ENCODE data around the gene TRIM26.

Gene TRIM26

DNA sequence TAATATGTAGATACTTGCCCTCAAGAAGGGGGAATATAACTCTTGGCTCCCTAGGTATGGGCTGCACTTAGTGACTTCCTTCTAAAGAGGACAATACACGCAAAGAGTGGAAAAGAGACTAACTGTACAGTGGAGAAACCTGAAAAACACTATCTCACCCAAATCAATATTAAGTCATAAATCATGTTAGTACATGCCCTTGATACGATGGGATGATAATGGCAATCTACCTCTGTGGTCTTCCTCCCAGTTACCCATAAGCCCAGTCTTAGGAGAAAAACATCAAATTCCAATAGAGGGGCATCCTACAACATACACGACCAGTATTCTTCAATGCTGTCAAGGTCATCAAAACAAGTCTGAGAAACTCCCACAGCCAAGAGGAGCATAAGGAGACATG, 1.3 kb downstream of the TRIM26 start:
- DNase-seq = no peak

GRCh38 chr6:30211306-30211705, 1.9 kb downstream of the TRIM26 start:
- no peak for DNase-seq

DNA sequence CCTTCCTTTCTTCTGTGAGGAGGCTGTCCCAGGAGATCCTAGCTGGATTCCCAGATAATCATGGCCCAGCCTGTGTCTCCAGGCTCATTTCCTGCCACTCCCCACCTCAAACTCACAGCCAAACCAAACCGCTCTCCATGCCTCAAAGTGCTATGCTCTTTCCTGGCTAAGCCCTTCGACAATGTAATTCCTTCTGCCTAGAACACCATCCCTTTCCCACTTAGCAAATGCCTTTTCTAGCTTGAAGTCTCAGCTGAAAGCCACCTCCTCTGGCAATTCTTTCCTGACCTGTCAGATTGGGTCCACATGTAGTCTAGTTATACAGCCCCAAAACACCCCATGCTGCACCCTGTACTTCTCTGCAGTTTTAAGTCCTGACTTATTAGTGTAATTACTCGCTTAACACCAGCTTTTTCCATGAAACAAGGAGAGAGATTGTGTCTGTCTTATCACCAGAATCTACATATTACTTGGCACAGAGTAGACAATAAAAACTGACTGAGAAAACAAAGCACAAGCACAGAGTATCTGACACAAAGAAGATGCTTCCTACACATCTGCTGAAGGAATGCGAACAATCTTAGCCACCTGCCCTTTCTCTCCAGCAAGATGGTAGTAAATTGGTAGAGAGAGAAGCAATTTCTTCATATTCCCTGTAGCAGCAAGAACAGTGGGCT, 5.4 kb downstream of the TRIM26 start:
- no peak for DNase-seq

DNA sequence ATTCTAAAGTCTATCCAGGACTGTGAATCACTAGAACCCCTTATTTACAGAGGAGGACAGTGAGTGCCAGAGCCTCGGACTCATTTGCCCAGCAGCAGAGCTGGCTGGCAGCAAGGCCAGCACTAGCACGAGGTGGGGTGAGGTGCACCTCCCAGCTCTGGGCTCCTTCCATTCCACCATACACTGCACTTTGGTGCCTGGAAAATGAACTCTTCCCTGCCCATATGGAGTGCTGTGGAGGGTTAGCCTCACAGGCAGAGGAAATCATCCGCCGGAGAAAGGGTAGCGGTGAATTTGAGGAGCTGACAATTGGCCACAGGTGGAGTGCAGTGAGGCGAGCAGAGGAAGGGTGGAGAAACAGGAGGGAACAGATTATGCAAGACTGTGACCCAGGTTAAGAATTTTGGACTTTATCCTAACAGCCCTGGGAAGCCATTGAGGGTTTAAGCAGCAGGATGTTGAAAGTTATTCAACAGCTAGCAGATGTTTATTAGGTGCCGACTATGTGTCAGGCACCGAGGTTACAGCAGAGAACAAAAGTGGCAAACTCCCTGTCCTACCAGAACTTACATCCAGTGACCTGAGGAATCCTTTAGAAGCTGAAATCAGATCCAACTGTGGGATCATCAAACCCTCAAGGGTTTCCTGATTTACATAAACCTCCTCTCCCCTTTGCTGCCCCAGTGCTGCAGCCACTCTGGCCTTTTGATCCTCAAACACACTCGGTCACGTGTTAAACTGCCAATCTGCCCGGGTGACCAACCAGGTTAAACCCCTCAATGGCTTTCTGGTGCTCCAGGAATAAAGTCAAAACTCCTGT, 6.2 kb downstream of the TRIM26 start:
- DNase-seq = no peak

- DNase-seq = no peak
These were observed 7.1 kb downstream of the TRIM26 start for GRCh38 chr6:30206152-30206551.

GRCh38 chr6:30204116-30204515, 9.1 kb downstream of the TRIM26 start:
- no peak for DNase-seq

DNA sequence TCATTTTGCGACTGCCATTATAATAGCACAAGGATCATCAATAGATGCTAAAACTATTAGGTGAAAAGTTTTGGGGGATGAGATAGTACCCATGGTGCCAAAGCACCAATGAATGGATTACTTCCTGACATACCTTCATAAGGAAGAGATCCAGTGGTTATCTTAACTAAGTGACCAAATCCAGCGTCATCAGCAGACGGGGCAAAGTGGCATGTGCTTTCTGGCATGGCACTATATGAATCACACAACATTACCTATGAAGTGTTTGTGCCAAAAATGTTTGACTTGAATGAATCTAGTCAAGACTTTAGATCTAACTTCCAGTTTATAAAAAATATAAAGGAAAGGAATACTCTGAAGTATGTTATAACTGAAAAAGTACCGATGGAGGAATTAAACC, 10.8 kb downstream of the TRIM26 start:
- DNase-seq = no peak

DNA sequence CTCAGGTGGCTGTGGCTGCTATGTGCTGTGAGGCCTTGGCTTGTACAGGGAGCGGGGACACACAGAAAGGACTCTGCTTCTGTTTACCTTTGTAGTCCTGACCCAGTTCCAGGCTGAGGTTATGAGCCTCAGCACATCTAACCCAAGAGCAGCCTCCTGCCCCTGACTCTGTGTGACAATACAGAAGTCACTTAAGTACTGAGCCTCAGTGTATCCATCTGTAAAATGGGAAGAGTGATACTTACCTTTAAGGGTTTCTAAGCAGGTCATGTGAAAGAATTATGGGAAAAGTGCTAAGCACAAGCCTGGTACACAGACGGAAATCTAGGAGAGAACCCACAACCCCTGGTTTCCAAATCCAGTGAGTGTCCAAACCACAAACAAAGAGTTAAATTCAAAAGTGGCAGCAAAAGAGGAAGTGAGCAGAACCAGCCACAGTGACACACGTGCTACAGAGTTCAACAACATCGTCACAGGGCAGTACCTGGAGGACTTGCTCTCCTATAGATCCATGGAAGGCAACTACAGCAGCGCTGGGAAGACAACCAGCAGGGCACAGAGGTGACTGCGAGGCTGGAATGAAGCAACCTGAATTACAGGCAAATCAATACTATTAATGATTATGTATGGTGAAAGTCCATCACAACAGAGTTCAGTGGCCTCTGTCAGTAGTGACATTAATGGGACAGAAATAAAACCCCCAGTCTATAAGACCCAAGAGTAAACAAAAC, 12.5 kb downstream of the TRIM26 start:
- no peak for DNase-seq

- no peak for DNase-seq
These were observed 14.8 kb downstream of the TRIM26 start for GRCh38 chr6:30198166-30199084.

- no peak for DNase-seq
These were observed 16.8 kb downstream of the TRIM26 start for GRCh38 chr6:30196376-30196775.

DNA sequence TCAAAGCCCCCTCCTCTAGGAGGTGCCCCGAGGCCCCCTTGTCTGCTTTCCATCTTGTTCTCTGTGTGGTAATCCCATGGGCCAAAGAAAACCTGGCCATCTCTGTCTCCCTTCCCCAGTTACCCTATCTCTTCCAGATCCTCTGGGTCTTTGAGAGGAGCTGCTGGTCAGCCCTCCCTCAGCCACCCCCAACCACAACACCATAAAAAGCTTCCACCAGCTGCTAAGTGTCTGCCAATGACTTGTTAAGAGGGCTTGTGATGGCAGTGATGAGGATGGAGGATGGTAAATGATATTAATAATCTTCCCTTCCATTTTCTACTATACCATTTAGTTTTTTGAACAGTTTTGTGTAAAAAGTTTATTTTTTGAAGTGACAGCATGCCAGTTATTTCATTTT, 17.3 kb downstream of the TRIM26 start:
- no peak for DNase-seq

DNA sequence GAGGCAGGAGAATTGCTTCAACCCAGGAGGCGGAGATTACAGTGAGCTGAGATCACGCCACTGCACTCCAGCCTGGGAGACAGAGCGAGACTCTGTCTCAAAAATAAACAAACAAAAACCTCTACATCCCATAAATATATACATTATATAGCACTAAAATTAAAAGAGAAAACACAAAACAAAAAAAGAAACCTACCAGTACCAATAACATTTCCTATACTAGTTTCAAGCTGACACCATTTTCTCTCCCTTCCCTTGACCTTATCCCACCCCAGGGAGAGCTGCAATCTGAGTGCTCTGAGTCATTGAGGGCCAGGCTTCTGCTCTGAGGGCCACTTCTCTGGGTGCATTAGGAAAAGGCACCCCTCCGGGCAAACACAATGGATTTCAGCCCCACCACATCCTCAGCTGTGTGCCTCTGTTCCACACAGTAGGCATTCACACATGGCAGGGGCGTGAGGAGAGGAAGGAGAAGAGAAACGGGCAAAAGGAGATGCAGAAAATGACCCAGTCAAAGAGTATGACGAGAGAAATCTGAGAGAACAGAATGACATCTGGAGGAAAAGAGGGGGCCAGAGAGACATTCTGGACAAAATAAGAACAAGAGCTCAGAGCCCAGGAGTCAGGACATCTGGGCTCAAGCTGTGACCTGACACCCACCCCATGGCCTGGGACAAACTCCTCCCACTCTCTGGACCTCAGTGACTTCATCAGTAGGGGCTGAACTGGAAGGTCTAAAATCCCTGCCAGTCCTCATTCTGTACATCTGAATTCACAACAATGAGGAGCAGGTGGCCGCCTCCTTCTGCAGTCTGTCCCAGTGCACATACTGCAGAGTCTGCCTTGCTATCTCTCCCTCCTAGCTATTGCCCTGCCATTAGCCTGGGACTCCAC, 18.2 kb downstream of the TRIM26 start:
- DNase-seq = no peak

- DNase-seq = no peak
These were observed 21.1 kb downstream of the TRIM26 start for GRCh38 chr6:30192076-30192475.

GRCh38 chr6:30188541-30188940, 24.7 kb downstream of the TRIM26 start:
- no peak for DNase-seq

DNA sequence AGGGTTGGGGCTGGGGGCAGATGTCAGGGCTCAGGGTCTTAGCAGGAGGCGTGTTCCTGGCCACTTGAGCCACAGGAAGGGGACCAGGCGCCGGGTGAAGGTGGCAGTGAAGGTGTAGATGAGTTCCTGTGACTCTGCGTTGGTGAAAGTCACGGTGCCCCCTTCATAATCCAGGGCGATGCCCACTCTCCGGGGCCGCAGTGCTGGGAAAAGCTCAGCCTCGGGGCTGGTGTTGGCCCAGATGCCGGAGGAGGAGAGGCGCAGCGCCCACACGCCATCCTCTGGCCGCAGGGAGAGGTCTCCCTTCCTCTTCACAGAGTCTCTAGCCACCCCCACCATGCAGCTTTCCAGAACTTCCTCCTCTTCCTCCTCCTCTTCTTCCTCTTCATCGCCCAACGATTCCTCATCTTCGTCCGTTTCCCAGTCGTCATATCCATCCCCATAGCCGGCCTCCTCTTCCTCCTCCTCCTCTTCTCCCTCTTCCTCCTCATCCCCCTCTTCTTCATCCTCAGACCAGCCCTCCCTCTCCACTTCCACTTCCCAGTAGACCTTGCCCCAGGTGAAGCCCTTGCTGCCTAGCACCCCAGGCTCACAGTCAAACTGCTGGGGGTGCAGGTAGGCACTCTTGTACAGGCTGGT, 27.2 kb downstream of the TRIM26 start:
- no peak for DNase-seq

DNA sequence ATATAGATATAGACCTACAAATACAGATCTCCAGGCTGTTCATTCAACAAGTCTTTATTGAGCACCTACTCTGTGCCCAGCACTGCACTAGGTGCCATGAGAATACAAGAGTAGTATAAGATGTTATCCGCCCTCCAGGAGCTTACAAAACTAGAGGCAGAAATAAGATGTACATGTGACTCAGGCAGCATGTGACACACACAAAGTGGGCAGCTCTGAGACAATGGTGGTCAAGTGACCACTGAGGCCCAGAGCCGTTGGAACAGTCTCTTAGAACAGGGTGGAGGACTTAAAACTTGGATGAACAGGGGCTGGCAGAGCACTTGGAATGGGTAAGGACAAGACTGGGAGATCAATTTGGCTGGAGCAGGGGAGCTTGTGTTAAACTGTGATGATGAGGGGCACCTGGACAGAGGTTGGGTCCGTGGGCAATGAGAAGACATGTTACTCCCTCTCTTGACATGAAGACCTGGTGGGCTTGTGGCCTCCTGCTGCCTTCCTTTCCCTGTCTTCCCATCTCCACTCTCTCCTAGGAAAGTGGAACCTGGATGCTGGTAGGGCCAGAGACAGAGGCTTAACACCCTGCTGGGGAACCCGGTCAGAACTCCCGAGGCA, 28.7 kb downstream of the TRIM26 start:
- no peak for DNase-seq

DNA sequence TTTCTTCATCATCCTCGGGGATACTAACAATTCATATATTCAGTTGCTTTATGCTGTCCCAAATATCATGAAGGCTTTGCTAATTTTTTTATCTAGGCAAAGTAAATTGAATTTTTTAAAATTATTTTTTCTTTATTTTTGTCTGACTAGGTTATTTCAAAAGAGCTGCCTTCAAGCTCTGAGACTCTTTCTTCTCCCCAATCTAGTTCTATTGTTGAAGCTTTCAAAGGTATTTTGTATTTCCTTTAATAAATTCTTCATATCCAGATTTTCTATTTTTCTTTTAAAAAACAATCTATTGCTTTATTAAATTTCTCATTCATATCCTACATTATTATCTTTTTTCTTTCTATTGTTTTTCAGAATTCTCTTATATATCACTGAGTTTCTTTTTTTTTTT, 33.1 kb downstream of the TRIM26 start:
- no peak for DNase-seq

- no peak for DNase-seq
These were observed 34.4 kb downstream of the TRIM26 start for GRCh38 chr6:30178837-30179236.

DNA sequence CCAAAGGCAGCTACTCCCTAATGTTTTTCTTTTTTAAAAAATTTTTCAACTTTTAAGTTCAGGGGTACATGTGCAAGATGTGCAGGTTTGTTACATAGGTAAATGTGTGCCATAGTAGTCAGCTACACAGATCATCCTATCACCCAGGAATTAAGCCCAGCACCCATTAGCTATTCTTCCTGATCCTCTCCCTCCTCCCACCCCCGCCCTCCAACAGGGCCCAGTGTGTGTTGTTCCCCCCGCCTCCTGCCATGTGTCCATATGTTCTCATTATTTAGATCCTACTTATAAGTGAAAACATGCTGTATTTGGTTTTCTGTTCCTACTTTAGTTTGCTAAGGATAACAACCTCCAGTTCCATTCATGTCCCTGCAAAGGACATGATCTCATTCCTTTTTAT, 37.4 kb downstream of the TRIM26 start:
- DNase-seq = no peak
